HepG2 (cell line): ENCODE data around the gene CCDC38. TPM values are rescaled to one million over a fixed set of nuclear protein-coding genes. Genes with fewer than 3 reads are reported as not detected.

ENCODE experiments used
- AGO2 ChIP-seq: fragments of 200-400 bp; formaldehyde crosslinking; optimal IDR thresholded peaks from 2 replicates; pipeline ENCODE3; 2017; ENCODE audit warnings: mild to moderate bottlenecking, low read depth, low read length, moderate library complexity
- ARID4A ChIP-seq: sonication (generic); formaldehyde crosslinking; IDR thresholded peaks from 2 replicates; pipeline ENCODE4 v1.5.0; 2020; ENCODE audit warnings: mild to moderate bottlenecking, missing genetic modification reagents, borderline replicate concordance
- CBX1 ChIP-seq: IDR thresholded peaks from one replicate; pipeline ENCODE4 v1.6.1; 2016; ENCODE audit warnings: antibody characterized with exemption, low read depth
- DNMT1 ChIP-seq: sonication (generic); formaldehyde crosslinking; IDR thresholded peaks from 2 replicates; pipeline ENCODE4 v1.5.1; 2020; ENCODE audit warnings: mild to moderate bottlenecking, missing genetic modification reagents
- EHMT2 ChIP-seq: fragments of 200-600 bp; sonication (generic); IDR thresholded peaks from 2 replicates; pipeline ENCODE4 v1.7.0; 2017; ENCODE audit warnings: antibody characterized with exemption, low read depth, low read length, borderline replicate concordance
- FIP1L1 ChIP-seq: fragments of 200-400 bp; formaldehyde crosslinking; IDR thresholded peaks from 2 replicates; pipeline ENCODE4 v1.6.1; 2018; ENCODE audit warnings: low read depth, mild to moderate bottlenecking, low read length, moderate library complexity, borderline replicate concordance; ENCODE audit not compliant: insufficient read depth
- GPBP1L1 ChIP-seq: sonication (generic); formaldehyde crosslinking; IDR thresholded peaks from 2 replicates; pipeline ENCODE4 v1.5.0; 2020; ENCODE audit warnings: mild to moderate bottlenecking, missing genetic modification reagents
- HOXA5 ChIP-seq: sonication (generic); formaldehyde crosslinking; IDR thresholded peaks from 2 replicates; pipeline ENCODE4 v1.4.0; 2020; ENCODE audit warnings: missing genetic modification reagents
- MTF2 ChIP-seq: sonication (generic); formaldehyde crosslinking; IDR thresholded peaks from 2 replicates; pipeline ENCODE4 v1.5.0; 2020; ENCODE audit warnings: missing genetic modification reagents, borderline replicate concordance
- NFAT5 ChIP-seq: sonication (generic); formaldehyde crosslinking; IDR thresholded peaks from 2 replicates; pipeline ENCODE4 v1.4.0; 2020; ENCODE audit warnings: missing genetic modification reagents
- NFKBIZ ChIP-seq: IDR thresholded peaks from 2 replicates; pipeline ENCODE4 v1.6.1; 2018; ENCODE audit warnings: missing genetic modification reagents, missing compliant biosample characterization
- RARG ChIP-seq: sonication (generic); formaldehyde crosslinking; IDR thresholded peaks from 2 replicates; pipeline ENCODE4 v1.4.0; 2020; ENCODE audit warnings: low read depth, mild to moderate bottlenecking, missing genetic modification reagents
- SOX5 ChIP-seq: IDR thresholded peaks from 2 replicates; pipeline ENCODE4 v1.6.1; 2016; ENCODE audit warnings: borderline replicate concordance
- SSRP1 ChIP-seq: IDR thresholded peaks from 2 replicates; pipeline ENCODE4 v1.6.1; 2016; ENCODE audit warnings: control low read depth
- ZBTB14 ChIP-seq: sonication (generic); formaldehyde crosslinking; IDR thresholded peaks from 2 replicates; pipeline ENCODE4 v1.4.0; 2020; ENCODE audit warnings: missing genetic modification reagents
- ZSCAN20 ChIP-seq: sonication (generic); formaldehyde crosslinking; IDR thresholded peaks from 2 replicates; pipeline ENCODE4 v1.4.0; 2020; ENCODE audit warnings: missing genetic modification reagents, mild to moderate bottlenecking, borderline replicate concordance
- polyA plus RNA-seq, 8 experiments: library from polyadenylated mRNA; depleted of rRNA in 3 of 8; stranded (reverse) in 7 of 8; unstranded in 1 of 8; fragments of >200 nt; fragmentation: Illumina TruSeq in 4 of 8; extraction: Trizol in 4 of 8; gene quantifications; 2 replicates each; pipeline versions ENCODE4 v1.2.1 to v1.2.3, GENCODE V29; 2011 to 2016; ENCODE audit warnings: low read depth in 4 of 8, missing spikeins in 1 of 8, mixed read lengths in 1 of 8; ENCODE audit not compliant: insufficient read depth in 1 of 8
- total RNA-seq, 5 experiments: library from RNA; depleted of rRNA; stranded (reverse); fragments of >200 nt; fragmentation: Illumina TruSeq; extraction: Trizol; gene quantifications; 2 replicates each; pipeline ENCODE4 v1.2.3, GENCODE V29; 2016; ENCODE audit warnings: low read depth in 1 of 5

CCDC38 gene
- total and polyA plus RNA-seq, 2 of the 13 experiments (the other 11 are each of a cell fraction or from before 2014, with no cell fraction given), result 0.24 to 0.32 TPM

GRCh38 chr12:95943330-95943842, 972 bp upstream of the CCDC38 start, which contains the start of gene AMDHD1 (continued):
- TF ChIP-seq ZBTB14 (CRISPR knock-in tag), result no peak; the same call in 1 of the 2 replicates
- peak; percentile 58; the same call in 1 of the 2 replicates for TF ChIP-seq SSRP1 (CRISPR knock-in tag)
- no peak for TF ChIP-seq EHMT2
- no peak for TF ChIP-seq FIP1L1
- no peak for TF ChIP-seq MTF2 (CRISPR knock-in tag)
- no peak for TF ChIP-seq SOX5 (CRISPR knock-in tag)
- TF ChIP-seq HOXA5 (CRISPR knock-in tag), result peak; percentile 81; the same call in 1 of the 2 replicates
- TF ChIP-seq NFAT5 (CRISPR knock-in tag), result peak; percentile 60; the same call in 1 of the 2 replicates
- TF ChIP-seq NFKBIZ (CRISPR knock-in tag), result no peak
- TF ChIP-seq ZSCAN20 (CRISPR knock-in tag), result no peak
- peak; percentile 81 for TF ChIP-seq AGO2
- no peak for TF ChIP-seq GPBP1L1
- TF ChIP-seq DNMT1 (CRISPR knock-in tag), result 0 out of 2 replicates have a peak, but pooled peaks have one; percentile 58
- TF ChIP-seq ARID4A (CRISPR knock-in tag), result 0 out of 2 replicates have a peak, but pooled peaks have one; percentile 67
- TF ChIP-seq RARG (CRISPR knock-in tag), result 0 out of 2 replicates have a peak, but pooled peaks have one; percentile 9
- TF ChIP-seq CBX1, result peak; percentile 40
